GM18517 (cell line): ENCODE data around the gene CRMP1.
"Not testable (repeated sequence)": the region's sequence is repeated elsewhere in the genome, so short reads cannot be mapped to it uniquely, and the experiment has no call there.

Experiments used
- ATAC-seq: cut with Tn5 transposase; IDR thresholded peaks from one replicate; pipeline ENCODE4 v1.9.1; 2021; ENCODE audit warnings: mild to moderate bottlenecking, moderate library complexity; ENCODE audit not compliant: unreplicated experiment

CRMP1 gene

GRCh38 chr4:5825321-5826041, 67.4 kb downstream of the CRMP1 start:
- no peak for ATAC-seq

GRCh38 chr4:5824635-5825034, 68.3 kb downstream of the CRMP1 start:
- ATAC-seq: no peak

- ATAC-seq: no peak
These were observed 68.7 kb downstream of the CRMP1 start for GRCh38 chr4:5824227-5824626.

GRCh38 chr4:5823542-5824211, 69.2 kb downstream of the CRMP1 start:
- ATAC-seq: no peak

- ATAC-seq: no peak
These were observed 70.3 kb downstream of the CRMP1 start for GRCh38 chr4:5822619-5823018.

GRCh38 chr4:5821665-5822358, 71.1 kb downstream of the CRMP1 start:
- no peak for ATAC-seq

- ATAC-seq: no peak
These were observed 76.0 kb downstream of the CRMP1 start for GRCh38 chr4:5816851-5817375.

- ATAC-seq: no peak
These were observed 76.8 kb downstream of the CRMP1 start for GRCh38 chr4:5816101-5816500.

GRCh38 chr4:5815641-5816040, 77.2 kb downstream of the CRMP1 start:
- ATAC-seq: no peak

- no peak for ATAC-seq
These were observed 78.5 kb downstream of the CRMP1 start for GRCh38 chr4:5814421-5814820.

GRCh38 chr4:5813882-5814255, 79.0 kb downstream of the CRMP1 start:
- no peak for ATAC-seq

- no peak for ATAC-seq
These were observed 80.2 kb downstream of the CRMP1 start for GRCh38 chr4:5812506-5813229.

GRCh38 chr4:5812057-5812456, 80.8 kb downstream of the CRMP1 start:
- not testable (repeated sequence) for ATAC-seq

- no peak for ATAC-seq
These were observed 82.0 kb downstream of the CRMP1 start for GRCh38 chr4:5810770-5811430.

GRCh38 chr4:5810151-5810550, 82.7 kb downstream of the CRMP1 start:
- ATAC-seq: no peak

- ATAC-seq: no peak
These were observed 83.6 kb downstream of the CRMP1 start for GRCh38 chr4:5809216-5809776.

- no peak for ATAC-seq
These were observed 84.7 kb downstream of the CRMP1 start for GRCh38 chr4:5808081-5808741.

- no peak for ATAC-seq
These were observed 87.6 kb downstream of the CRMP1 start for GRCh38 chr4:5805270-5805669.

GRCh38 chr4:5804656-5805055, 88.2 kb downstream of the CRMP1 start:
- no peak for ATAC-seq

- no peak for ATAC-seq
These were observed 90.3 kb downstream of the CRMP1 start for GRCh38 chr4:5802565-5802964.
